Choroid plexus epithelial cell (primary cell): ENCODE data around the gene RSPO1.
"Not testable (repeated sequence)": the region's sequence is repeated elsewhere in the genome, so short reads cannot be mapped to it uniquely, and the experiment has no call there.

Source experiments
- DNase-seq: peaks from one replicate; pipeline ENCODE4 v3.0.0-alpha.2; 2010; ENCODE audit warnings: low read depth
- H3K4me3 ChIP-seq: 2 replicates; pipeline ENCODE4 v1.5.1; 2011; ENCODE audit warnings: low read depth, mild to moderate bottlenecking, control low read depth, low read length, moderate library complexity
- TF ChIP-seq, protein P1 (sequence below): conservative IDR thresholded peaks from 2 replicates; pipeline ENCODE4 v1.5.1; 2011; ENCODE audit warnings: low read depth, mild to moderate bottlenecking, control low read depth, inconsistent platforms, low read length, moderate library complexity

RSPO1 gene, protein sequence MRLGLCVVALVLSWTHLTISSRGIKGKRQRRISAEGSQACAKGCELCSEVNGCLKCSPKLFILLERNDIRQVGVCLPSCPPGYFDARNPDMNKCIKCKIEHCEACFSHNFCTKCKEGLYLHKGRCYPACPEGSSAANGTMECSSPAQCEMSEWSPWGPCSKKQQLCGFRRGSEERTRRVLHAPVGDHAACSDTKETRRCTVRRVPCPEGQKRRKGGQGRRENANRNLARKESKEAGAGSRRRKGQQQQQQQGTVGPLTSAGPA

DNA sequence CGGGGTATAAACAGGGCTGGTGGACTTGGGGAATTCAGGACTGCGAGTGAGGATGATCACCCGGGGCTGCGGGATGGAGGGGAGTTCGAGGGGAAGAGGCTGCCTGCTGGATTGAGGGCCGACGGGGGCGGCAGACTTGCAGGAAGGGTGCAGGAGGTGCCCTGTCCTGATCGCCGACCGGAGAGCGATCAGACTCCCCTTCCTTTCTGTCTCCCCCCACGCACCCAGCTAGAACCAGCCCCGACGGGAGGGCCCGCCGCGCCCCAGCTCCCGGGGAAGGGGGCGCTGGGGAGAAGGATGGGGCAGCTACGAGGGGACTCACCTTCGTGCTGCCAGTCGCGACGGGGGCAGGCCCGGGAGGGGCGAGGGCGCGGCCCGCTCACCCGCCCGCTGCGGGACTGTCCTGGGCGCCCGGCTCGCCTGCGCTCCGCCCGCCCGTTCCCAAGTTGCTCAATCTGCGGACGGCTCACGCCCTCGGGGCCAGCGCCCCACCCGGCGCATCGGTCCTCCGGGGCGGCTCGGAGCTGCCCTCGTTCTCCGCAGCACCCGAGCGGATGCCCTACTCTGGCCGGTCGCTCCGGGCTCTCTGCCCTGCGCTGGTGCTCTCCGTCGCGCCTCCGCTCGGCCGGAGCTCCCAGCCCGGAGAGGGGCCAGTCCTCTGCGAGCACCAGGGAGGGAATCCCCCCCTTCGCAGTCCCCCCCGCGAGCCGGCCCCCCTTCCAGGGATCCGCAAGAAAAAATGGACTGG is at the start of gene RSPO1:
Gene RSPO1, minus strand, starts transcription at position 649 of the 748 bp plus-strand sequence. CDS start 5,231 bp downstream, outside the sequence.
- no peak within 1 kb of the TSS for H3K4me3 ChIP-seq
- DNase-seq: peak; percentile 8
- TF ChIP-seq, protein P1, sequence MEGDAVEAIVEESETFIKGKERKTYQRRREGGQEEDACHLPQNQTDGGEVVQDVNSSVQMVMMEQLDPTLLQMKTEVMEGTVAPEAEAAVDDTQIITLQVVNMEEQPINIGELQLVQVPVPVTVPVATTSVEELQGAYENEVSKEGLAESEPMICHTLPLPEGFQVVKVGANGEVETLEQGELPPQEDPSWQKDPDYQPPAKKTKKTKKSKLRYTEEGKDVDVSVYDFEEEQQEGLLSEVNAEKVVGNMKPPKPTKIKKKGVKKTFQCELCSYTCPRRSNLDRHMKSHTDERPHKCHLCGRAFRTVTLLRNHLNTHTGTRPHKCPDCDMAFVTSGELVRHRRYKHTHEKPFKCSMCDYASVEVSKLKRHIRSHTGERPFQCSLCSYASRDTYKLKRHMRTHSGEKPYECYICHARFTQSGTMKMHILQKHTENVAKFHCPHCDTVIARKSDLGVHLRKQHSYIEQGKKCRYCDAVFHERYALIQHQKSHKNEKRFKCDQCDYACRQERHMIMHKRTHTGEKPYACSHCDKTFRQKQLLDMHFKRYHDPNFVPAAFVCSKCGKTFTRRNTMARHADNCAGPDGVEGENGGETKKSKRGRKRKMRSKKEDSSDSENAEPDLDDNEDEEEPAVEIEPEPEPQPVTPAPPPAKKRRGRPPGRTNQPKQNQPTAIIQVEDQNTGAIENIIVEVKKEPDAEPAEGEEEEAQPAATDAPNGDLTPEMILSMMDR: no peak

DNA sequence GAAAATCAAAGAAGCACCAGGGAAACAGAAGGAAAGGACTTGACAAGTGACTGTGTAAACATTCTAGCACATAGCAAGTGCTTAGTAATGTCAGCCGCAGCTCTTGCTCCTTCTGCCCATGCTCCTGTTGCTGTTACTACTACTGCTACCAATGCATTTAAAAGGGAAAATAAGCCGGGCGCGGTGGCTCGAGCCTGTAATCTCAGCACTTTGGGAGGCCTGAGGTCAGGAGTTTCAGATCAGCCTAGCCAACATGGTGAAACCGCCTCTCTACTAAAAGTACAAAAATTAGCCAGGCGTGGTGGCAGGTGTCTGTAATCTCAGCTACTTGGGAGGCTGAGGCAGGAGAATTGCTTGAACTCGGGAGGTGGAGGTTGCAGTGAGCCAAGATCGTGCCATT is 49.5 kb upstream of the RSPO1 start:
- not testable (repeated sequence) for H3K4me3 ChIP-seq, DNase-seq

DNA sequence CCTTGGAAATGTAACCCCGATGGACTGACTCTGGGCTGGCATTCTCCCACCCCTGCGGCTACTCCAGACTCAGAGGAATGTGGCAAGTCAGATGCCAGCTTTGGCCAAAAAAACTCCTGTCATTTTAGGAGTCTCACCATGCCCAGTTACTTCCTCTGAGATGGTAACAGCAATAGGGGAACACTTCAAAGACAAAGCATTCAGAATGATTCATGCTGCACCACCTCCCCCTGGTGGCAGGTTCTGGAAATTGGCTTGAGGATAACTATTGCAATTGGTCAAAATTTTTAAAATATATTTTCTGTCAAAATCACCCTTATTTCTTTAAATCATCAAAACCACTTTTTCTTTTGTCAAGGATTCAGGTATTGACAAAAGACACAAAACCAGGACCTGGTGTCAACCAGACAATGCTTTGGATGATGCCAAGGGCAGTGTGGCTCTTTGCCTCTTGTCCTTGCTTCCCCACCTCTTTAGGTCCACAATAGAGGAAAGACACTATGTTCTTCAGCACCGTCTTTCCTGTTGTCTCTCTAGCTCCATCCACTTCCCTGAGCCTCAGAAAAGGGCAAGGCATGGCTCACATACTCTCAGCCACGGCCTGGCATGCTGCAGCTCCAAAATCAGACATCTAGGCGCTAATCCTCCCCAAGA is 47.8 kb upstream of the RSPO1 start:
- no peak overlapping the region for H3K4me3 ChIP-seq
- TF ChIP-seq, protein P1: peak; percentile 94
- DNase-seq: peak; percentile 77

DNA sequence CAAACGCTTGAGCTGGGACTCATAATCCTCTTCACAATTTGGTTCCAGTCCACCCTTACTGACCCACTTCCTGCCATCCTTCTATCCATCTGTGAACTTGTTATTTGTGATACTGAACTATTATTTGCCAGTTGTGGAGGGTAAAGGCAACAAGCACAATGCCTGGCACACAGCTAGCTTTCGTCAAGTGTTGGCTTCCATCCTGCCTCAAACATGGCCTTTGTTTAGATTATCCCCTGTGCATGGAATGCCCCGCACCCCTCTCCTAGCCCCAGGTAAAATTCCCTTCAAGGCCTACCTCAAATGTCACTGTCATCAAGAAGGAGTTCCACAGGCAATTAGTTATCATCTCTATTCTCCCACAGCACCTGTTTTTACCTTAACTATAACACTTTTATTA is 46.2 kb upstream of the RSPO1 start:
- no peak for DNase-seq
- no peak overlapping the region for H3K4me3 ChIP-seq
- TF ChIP-seq, protein P1: no peak

DNA sequence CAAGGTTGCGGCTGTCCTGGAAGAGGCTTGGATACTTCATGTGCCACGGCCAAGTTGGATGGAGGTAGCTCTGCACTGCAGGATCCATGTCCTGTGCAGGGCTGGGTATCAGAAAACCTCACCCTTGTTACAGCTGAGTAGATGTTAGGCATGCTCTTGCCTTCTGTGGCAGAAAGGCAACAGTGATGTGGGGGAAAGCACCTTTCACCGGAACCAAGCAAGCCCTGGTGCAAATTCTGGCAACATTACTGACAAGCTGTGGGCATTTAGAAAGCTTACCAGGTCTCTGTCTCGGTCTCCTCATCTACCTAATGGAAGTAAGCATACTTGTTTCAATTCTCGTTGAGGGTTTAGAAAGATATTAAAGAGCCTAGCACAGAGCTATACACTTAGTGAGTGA is 43.1 kb upstream of the RSPO1 start:
- H3K4me3 ChIP-seq: no peak overlapping the region
- TF ChIP-seq, protein P1: no peak
- DNase-seq: no peak

DNA sequence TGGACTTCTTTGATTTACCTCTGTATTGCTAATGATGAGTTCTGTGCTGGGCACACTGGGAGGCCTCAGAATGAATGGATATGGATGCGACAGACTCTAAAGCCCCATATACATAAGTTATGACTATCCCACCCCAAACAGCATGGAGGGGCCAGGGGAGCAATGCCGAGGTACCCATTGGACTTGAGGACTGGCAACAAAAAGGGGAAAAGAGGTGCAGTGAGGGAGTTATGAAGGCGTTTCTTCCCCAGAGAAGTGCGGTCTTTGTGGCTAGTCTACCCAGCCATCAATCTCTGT is 42.4 kb upstream of the RSPO1 start:
- TF ChIP-seq, protein P1: no peak
- no peak for DNase-seq
- H3K4me3 ChIP-seq: no peak overlapping the region

DNA sequence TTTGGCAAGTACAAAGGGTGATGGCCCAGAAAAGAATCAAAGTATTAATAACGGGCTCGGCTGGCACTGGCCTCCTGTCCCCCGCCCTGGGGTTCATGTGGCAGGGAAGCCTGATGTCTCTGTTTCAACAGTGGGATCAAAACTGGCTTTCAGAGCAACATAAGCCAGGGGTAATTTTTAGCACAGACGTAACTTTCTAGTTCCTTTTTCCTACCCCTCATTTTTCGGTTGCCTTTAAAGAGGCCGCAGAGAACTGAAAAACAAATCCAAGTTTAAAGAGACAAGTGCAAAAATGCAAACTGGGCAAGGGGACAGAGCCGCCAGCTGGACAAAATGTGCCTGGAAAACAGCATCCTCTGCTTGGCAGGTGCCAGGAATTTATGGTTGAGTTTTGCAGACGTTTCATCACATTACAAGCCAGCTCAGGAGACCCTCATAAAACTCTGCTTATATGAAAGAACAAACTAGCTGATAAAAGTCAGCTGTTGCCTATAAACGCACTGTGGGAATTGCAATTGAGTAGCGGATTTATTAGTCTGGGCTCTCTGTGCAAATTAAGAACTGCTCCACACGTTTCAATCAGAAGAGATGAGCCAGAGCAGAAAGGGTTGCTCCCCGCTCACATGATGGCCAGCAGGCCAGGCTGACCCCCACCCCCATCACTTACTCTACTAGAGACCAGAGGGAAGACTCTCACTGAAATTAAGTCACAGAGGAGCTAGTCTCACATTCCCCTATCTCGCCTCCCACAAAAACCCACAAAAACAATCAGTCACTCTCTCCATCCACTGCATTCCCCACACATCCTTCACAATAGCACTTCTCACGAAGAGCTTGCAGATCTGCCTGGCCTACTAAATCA is 41.8 kb upstream of the RSPO1 start:
- DNase-seq: no peak
- TF ChIP-seq, protein P1: no peak
- no peak overlapping the region for H3K4me3 ChIP-seq
